PC-3 (cell line): ENCODE results near the gene NDOR1. TPM values are rescaled to one million over a fixed set of nuclear protein-coding genes. Genes with fewer than 3 reads are reported as not detected.

ENCODE experiments used
- ATAC-seq: fragments of 200-7000 bp; cut with Tn5 transposase; 2 replicates; pipeline ENCODE4 v1.9.1; 2020; ENCODE audit warnings: mild to moderate bottlenecking, moderate library complexity
- BruUV-seq: library from RNA; stranded (reverse); fragments of 400-500 nt; replicated peaks from 2 replicates; lab custom pipeline; 2021; lab: Mats Ljungman, UMichigan
- CTCF ChIA-PET: fragments of 300-600 bp; sonication (Branson Sonifier 250); formaldehyde crosslinking; loops from one replicate; lab custom pipeline; 2022; ENCODE audit warnings: antibody characterized with exemption; lab: Charles Lee
- POLR2A ChIA-PET: fragments of 300-600 bp; sonication (Branson Sonifier 250); formaldehyde crosslinking; loops from one replicate; lab custom pipeline; 2022; ENCODE audit warnings: antibody characterized with exemption; ENCODE audit not compliant: unreplicated experiment; lab: Charles Lee
- DNase-seq: peaks from one replicate; pipeline ENCODE4 v3.0.0-alpha.2; 2015
- H2AFZ ChIP-seq: fragments of 300-600 bp; sonication (generic); 2 replicates; pipeline ENCODE4 v1.6.0; 2016; ENCODE audit warnings: antibody characterized with exemption, low read length
- H3F3A ChIP-seq: fragments of 300-600 bp; sonication (generic); one replicate; pipeline ENCODE4 v1.6.0; 2017; ENCODE audit warnings: antibody characterized with exemption, low read length, control low read depth, mild to moderate bottlenecking; ENCODE audit not compliant: unreplicated experiment
- H3K27ac ChIP-seq: fragments of 300-600 bp; sonication (generic); 2 replicates; pipeline ENCODE4 v1.5.1; 2016; ENCODE audit warnings: mild to moderate bottlenecking, low read length
- H3K27me3 ChIP-seq: fragments of 300-600 bp; sonication (generic); 2 replicates; pipeline ENCODE4 v1.6.1; 2016; ENCODE audit warnings: low read length, mixed read lengths
- H3K36me3 ChIP-seq: fragments of 300-600 bp; sonication (generic); 2 replicates; pipeline ENCODE4 v1.6.1; 2016; ENCODE audit warnings: low read depth, mixed run types, low read length, mixed read lengths
- H3K4me1 ChIP-seq: fragments of 300-600 bp; sonication (generic); 2 replicates; pipeline ENCODE4 v1.5.1; 2016; ENCODE audit warnings: low read length; ENCODE audit not compliant: insufficient read depth
- H3K4me2 ChIP-seq: fragments of 300-600 bp; sonication (generic); 2 replicates; pipeline ENCODE4 v1.6.0; 2016; ENCODE audit warnings: low read length
- H3K4me3 ChIP-seq: fragments of 300-600 bp; sonication (generic); 2 replicates; pipeline ENCODE4 v1.5.1; 2016; ENCODE audit warnings: mild to moderate bottlenecking, low read length, mixed read lengths
- H3K79me2 ChIP-seq: fragments of 300-600 bp; sonication (generic); 2 replicates; pipeline ENCODE4 v1.6.1; 2017; ENCODE audit warnings: low read length, mixed read lengths
- H3K9ac ChIP-seq: fragments of 300-600 bp; sonication (generic); 2 replicates; pipeline ENCODE4 v1.6.0; 2016; ENCODE audit warnings: mild to moderate bottlenecking, low read length
- H3K9me2 ChIP-seq: fragments of 300-600 bp; sonication (generic); replicated peaks from 2 replicates; pipeline ENCODE4 v1.6.1; 2016; ENCODE audit warnings: mixed run types, low read length, mixed read lengths
- H3K9me3 ChIP-seq: fragments of 300-600 bp; sonication (generic); 2 replicates; pipeline ENCODE4 v1.6.1; 2016; ENCODE audit warnings: low read length, mixed read lengths
- H4K20me1 ChIP-seq: fragments of 300-600 bp; sonication (generic); 2 replicates; pipeline ENCODE4 v1.6.1; 2016; ENCODE audit warnings: low read length, mixed read lengths
- EZH2 ChIP-seq: fragments of 300-600 bp; sonication (generic); IDR thresholded peaks from one replicate; pipeline ENCODE4 v1.6.1; 2017; ENCODE audit warnings: antibody characterized with exemption, mild to moderate bottlenecking, low read length; ENCODE audit not compliant: unreplicated experiment
- EZH2phosphoT487 ChIP-seq: fragments of 300-600 bp; sonication (generic); IDR thresholded peaks from 2 replicates; pipeline ENCODE4 v1.6.1; 2018; ENCODE audit warnings: mild to moderate bottlenecking, antibody characterized with exemption, low read length, borderline replicate concordance
- intact Hi-C: fragments of 100-400 bp; cut with micrococcal nuclease; formaldehyde crosslinking; loops from 2 replicates; pipeline ENCODE4 v1.9.0; 2023
- total RNA-seq: library from RNA; depleted of rRNA; stranded (reverse); fragments of >200 nt; gene quantifications from 2 replicates; pipeline ENCODE4 v1.2.3, GENCODE V29; 2014
- TF ChIP-seq, protein P1 (sequence below): fragments of 300-600 bp; sonication (generic); conservative IDR thresholded peaks from 2 replicates; pipeline ENCODE4 v1.5.1; 2017; ENCODE audit warnings: antibody characterized with exemption, low read depth, mild to moderate bottlenecking, low read length

NDOR1 gene
- total RNA-seq, 1 experiment from 2014 or later: 25.7 TPM

DNA sequence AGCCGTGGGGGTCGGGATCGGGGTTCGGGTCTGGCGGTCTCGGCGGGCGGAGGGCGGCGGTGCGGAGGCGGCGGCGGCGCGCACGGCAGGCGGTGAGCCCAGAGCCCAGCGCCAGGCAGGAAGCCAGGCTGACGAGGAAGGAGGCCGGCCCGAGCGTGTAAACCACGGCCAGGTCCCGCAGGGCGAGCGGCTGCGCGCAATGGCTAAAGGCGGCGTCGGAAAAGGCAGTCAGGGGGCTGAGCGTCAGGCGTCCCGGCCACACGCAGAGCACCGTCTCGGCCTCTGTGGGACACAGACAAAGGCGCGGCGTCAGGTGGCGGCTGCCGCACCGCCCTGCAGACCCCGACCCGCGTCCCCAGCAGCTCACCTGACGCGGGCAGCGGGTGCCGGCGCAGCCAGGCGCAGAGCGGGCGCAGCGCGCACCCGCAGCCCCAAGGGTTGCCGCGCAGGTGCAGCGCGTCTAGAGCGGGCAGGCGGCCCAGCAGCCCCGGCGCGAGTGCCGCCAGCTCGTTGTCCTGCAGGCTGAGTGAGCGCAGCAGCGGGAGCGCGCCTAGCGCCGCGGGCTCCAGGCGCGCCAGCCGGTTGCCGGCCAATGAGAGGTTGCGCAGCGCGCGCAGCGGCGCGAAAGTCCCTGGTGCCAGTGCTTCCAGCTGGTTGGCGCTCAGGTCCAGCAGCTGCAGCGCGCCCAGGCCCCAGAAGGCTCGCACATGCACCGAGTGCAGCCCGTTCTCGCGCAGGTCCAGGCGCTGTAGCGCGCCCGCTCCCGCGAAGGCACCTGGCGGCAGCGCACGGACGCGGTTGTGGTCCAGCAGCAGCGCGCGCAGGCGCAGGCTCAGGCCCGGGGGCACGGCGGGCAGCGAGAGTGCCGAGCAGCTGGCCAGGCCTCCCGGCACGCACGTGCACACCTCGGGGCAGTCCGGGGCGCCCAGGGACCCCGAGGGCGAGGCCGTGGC is 36.3 kb upstream of the NDOR1 start:
- no peaks in the 10 kb centered on the region for H3K4me1 ChIP-seq
- H3K36me3 ChIP-seq: no peaks in the 10 kb centered on the region
- TF ChIP-seq EZH2 (no peak), EZH2phosphoT487 (no peak)
- TF ChIP-seq, protein P1, sequence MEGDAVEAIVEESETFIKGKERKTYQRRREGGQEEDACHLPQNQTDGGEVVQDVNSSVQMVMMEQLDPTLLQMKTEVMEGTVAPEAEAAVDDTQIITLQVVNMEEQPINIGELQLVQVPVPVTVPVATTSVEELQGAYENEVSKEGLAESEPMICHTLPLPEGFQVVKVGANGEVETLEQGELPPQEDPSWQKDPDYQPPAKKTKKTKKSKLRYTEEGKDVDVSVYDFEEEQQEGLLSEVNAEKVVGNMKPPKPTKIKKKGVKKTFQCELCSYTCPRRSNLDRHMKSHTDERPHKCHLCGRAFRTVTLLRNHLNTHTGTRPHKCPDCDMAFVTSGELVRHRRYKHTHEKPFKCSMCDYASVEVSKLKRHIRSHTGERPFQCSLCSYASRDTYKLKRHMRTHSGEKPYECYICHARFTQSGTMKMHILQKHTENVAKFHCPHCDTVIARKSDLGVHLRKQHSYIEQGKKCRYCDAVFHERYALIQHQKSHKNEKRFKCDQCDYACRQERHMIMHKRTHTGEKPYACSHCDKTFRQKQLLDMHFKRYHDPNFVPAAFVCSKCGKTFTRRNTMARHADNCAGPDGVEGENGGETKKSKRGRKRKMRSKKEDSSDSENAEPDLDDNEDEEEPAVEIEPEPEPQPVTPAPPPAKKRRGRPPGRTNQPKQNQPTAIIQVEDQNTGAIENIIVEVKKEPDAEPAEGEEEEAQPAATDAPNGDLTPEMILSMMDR: no peak
- H3K9me2 ChIP-seq: no peaks in the 10 kb centered on the region
- intact Hi-C loops: no loop called here
- peak; percentile 55 for ATAC-seq
- H2AFZ ChIP-seq: peak overlapping the region; percentile 63
- H3K9me3 ChIP-seq: no peaks in the 10 kb centered on the region
- ChIA-PET POLR2A (no interaction called here), CTCF (no interaction called here)
- peak overlapping the region; percentile 64 for H3K4me3 ChIP-seq
- H3K27me3 ChIP-seq: peaks cover 12% of the 10 kb centered on the region
- DNase-seq: peak; percentile 69
- H3K9ac ChIP-seq: no peak overlapping the region
- H4K20me1 ChIP-seq: no peaks in the 10 kb centered on the region
- H3K27ac ChIP-seq: no peak overlapping the region
- BruUV-seq: no TSS peak
- H3F3A ChIP-seq: no peaks in the 10 kb centered on the region
- no peaks in the 10 kb centered on the region for H3K79me2 ChIP-seq
- peak overlapping the region; percentile 84 for H3K4me2 ChIP-seq

DNA sequence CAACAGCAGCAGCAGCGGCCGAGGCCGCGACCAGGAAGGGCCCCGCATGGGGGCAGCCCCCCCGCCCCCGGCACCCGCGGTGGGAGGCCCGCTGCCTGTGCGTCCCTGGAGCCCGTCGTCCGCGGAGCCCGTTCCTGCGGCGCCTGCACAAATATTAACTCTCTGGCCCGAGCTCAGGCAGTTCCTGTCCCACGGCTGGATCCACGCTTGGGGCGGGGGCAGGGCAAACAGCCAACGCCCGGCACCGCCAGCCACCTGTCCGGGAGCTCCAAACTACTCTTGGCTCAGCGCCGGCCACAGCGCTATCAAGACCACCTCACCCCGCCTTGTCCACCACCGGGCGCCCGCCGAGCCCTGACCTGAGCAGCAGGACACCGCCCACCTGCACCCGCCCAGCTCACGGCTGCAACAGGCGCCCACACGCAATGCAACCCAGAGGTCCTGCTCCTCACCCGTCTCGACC is 35.6 kb upstream of the NDOR1 start, which contains the start of gene LRRC26:
LRRC26 (minus strand) TSS at position 156 of the 463 bp plus-strand sequence; CDS start at position 48, 108 bp downstream.
- no peaks in the 10 kb centered on the region for H4K20me1 ChIP-seq
- ChIA-PET POLR2A (no interaction called here), CTCF (no interaction called here)
- peak within 1 kb of the TSS; percentile 84 for H3K4me2 ChIP-seq
- H3K4me3 ChIP-seq: peak within 1 kb of the TSS; percentile 64
- H2AFZ ChIP-seq: peak within 1 kb of the TSS; percentile 63
- no peaks in the 10 kb centered on the region for H3K9me2 ChIP-seq
- H3K9ac ChIP-seq: no peak within 1 kb of the TSS
- H3K27me3 ChIP-seq: peaks cover 12% of the 10 kb centered on the region
- ATAC-seq (no peak), DNase-seq (no peak)
- intact Hi-C loops: no loop called here
- H3K4me1 ChIP-seq: no peaks in the 10 kb centered on the region
- H3K9me3 ChIP-seq: no peaks in the 10 kb centered on the region
- H3K79me2 ChIP-seq: no peaks in the 10 kb centered on the region
- BruUV-seq: no TSS peak
- no peaks in the 10 kb centered on the region for H3K36me3 ChIP-seq
- TF ChIP-seq EZH2phosphoT487 (no peak), EZH2 (no peak)
- TF ChIP-seq, protein P1: no peak
- H3K27ac ChIP-seq: no peak within 1 kb of the TSS
- H3F3A ChIP-seq: no peaks in the 10 kb centered on the region

DNA sequence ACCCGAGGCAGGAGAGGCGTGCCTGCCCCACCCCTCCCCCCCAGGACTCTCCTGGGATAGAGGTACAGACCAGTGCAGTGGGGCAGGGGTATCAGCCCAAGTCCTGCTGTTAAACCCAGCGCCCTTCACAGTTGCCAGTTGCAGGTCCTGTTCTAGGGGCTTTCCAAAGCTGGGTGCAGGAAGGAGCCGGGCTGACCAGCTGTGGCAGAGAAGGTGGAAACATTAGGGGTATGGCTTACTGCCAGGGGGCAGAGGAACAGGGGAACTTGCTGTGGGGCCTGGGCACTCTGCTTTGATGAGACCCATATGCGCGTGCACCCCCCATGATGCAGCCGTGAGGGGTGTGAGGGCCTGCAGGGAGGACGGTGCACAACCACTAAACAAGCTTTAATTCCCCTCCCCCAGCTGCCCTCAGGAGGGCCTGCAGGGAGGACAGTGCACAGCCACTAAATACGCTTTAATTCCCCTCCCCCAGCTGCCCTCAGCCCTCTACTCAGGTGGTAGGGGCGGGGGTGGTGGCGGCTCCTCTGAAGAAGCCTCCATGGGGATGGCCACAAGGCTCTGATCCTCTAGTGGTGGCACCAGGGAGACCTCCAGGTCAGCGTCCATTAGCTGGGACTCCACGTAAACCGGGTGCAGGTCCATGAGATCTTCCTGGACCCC is 34.9 kb upstream of the NDOR1 start:
- POLR2A ChIA-PET: no interaction called here

More for the DNA sequence above, 34.9 kb upstream of the NDOR1 start:
- no peaks in the 10 kb centered on the region for H3K9me3 ChIP-seq
- H3K9me2 ChIP-seq: no peaks in the 10 kb centered on the region
- ATAC-seq: no peak
- H3F3A ChIP-seq: no peaks in the 10 kb centered on the region
- H3K4me2 ChIP-seq: no peak overlapping the region
- H4K20me1 ChIP-seq: no peaks in the 10 kb centered on the region
- H3K27ac ChIP-seq: no peak overlapping the region
- TF ChIP-seq, protein P1: no peak
- no peak for TF ChIP-seq EZH2
- TF ChIP-seq EZH2phosphoT487: no peak
- CTCF ChIA-PET: no interaction called here
- no peaks in the 10 kb centered on the region for H3K79me2 ChIP-seq
- H3K36me3 ChIP-seq: no peaks in the 10 kb centered on the region
- no peak overlapping the region for H2AFZ ChIP-seq
- intact Hi-C loops: no loop called here
- BruUV-seq: no TSS peak
- H3K27me3 ChIP-seq: peaks cover 12% of the 10 kb centered on the region
- H3K9ac ChIP-seq: no peak overlapping the region
- DNase-seq: no peak
- no peaks in the 10 kb centered on the region for H3K4me1 ChIP-seq
- no peak overlapping the region for H3K4me3 ChIP-seq
